Measurements from ENCODE around the gene IL22RA1. TPM values are rescaled to one million over a fixed set of nuclear protein-coding genes. Genes with fewer than 3 reads are reported as not detected.

IL22RA1 gene, protein sequence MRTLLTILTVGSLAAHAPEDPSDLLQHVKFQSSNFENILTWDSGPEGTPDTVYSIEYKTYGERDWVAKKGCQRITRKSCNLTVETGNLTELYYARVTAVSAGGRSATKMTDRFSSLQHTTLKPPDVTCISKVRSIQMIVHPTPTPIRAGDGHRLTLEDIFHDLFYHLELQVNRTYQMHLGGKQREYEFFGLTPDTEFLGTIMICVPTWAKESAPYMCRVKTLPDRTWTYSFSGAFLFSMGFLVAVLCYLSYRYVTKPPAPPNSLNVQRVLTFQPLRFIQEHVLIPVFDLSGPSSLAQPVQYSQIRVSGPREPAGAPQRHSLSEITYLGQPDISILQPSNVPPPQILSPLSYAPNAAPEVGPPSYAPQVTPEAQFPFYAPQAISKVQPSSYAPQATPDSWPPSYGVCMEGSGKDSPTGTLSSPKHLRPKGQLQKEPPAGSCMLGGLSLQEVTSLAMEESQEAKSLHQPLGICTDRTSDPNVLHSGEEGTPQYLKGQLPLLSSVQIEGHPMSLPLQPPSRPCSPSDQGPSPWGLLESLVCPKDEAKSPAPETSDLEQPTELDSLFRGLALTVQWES
- 0.14 TPM in 1 of 2 replicates, not detected in the other for total RNA-seq

DNA sequence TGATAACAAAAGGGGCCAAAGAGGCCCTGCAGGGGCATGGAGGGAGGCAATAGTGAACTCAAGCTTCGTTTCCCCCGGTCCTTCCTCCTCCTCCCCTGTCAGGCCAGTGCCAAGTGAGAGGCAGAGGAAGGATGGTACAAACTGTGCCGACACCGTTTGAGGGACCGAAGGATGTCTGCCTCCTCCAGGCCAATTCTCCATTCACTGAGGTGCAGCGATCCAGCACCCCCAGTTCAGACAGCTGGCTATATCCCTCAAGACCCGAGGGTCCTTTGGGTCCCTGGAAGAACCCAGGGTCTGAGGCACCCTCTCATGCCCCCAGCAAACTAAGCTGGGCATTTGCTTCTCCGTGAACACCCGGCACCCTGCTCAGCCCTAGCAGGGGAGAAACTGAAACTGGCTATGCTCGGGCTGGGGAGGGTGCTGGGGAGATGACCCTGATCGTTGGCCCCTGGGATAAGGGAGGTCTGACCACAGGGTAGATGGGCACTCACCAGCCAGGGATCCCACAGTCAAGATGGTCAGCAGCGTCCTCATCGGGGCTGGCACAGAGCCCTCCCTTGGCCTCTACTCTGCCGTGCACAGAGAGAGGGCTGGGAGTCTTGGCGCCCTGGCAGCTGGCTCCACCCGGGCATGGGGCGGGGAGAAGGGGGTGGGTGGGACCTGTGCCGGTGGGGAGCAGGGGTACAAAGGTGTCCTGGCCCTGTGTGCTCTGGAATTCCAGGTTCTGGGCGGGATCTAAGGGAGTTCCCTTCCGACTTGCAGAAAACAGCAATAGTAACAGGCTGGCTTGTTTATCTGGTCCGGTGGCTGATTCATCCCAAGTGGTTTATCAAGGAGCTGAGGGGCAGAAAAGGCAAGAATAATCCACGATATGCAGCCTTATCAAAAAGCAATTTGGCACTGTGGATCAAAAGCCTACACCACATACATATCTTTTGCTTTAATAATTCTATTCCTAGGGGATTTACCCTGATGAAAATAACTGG, at the start of gene IL22RA1:
TSS of gene IL22RA1 (minus strand) at position 595 of the 989 bp plus-strand sequence. CDS start at position 537, 58 bp downstream.

DNA sequence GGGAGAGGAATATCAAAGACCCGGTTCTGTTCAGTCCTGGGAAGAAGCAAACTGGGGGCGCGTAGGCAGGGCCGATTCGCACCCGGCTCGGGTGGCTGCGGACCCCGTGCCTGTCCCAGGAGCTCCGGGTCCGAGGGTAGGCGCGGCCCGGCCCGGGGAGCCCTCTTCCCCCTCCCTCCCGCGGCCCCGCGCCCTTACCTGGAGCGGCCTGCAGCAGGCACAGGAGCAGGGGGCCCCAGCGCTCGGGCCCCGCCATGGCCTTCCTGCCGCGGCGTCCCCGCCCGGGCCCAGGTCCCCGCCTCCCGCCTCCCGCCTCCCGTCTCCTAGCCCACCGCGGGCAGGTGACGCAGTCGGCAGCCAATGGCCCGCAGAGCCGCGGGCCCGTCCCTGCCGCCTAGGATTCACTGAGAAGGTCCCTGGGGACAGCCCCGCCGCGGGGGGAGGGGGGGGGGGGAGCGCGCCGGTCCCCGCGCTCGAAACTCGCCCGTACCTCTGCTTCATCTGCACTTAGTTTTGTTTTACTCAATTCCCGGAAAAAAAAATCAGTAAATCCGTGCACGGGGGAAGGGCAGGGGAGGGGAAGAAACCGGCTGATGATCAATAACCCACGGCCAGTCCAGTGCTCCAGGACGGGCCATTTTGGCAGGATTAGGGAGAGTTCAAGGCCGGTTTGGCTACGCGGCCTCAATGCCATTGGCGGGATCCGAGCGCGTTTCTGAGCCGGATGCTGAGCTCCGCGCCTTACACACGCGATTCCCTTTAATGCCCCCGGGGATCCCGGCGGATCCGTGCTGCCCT, 44.3 kb upstream of the IL22RA1 start, which contains the start of gene IFNLR1:
TSS of gene IFNLR1 (minus strand) at position 297 of the 798 bp plus-strand sequence. CDS start at position 256, 41 bp downstream.

DNA sequence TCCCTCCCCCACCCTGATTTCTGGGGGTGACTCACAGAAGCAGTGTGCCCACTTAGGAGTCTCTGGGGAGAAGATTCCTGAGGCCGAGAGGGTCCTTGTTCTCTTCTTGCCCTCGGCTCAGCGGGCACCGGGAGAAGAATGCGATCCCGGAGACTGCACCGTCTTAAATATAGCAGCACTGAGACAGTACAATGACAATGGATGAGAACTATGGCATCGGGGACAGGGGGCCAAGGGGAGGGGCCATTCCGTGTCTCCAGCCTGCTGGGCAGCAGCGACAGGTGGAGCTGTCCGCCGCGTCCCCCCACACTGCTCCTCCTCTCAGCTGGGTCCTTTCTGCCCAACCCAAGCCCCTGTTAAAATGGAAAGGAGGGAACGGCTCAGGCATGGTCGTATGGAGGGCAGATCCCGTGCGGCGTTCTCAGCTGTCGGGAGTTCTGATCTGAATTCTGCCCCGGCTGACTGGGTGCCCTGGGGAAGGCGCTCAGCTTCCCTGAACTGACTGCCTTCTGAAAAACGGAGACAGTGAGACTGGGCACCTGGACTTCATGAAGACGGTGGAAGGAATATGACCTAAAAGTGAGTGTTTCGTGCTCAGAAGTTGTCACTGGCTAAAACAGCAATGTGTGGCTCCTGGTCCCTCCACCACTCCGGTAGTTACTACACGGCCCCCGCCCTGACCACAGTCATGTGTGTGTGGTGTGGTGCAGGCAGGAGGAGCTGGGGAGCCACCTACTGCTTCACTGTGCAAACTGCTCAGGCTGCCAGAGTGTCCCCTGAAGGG, 30.8 kb downstream of the IL22RA1 start, which contains the start of gene MYOM3:
TSS of gene MYOM3 (minus strand) at position 140 of the 784 bp plus-strand sequence. CDS start 3,499 bp downstream, outside the sequence.

Other genes with a start within 250 kb of the IL22RA1 start
- gene CNR2, start 229.8 kb downstream of the IL22RA1 start, total RNA-seq: not detected in 2 replicates
- 161 and 166 TPM in 2 replicates for gene PNRC2, start 183.3 kb downstream of the IL22RA1 start, total RNA-seq
- 157 and 159 TPM in 2 replicates for gene SRSF10, start 162.8 kb downstream of the IL22RA1 start, total RNA-seq
- 0.13 and 0.36 TPM in 2 replicates for gene MYOM3, start 31.0 kb downstream of the IL22RA1 start, total RNA-seq
- not detected in 2 replicates for gene IFNLR1, start 44.1 kb upstream of the IL22RA1 start, total RNA-seq
- gene GRHL3, start 176.2 kb upstream of the IL22RA1 start, total RNA-seq: not detected in 2 replicates

Data from thoracic aorta endothelial cell (primary cell).